ENCODE results near the gene C14orf39.
"Not testable (repeated sequence)": the region's sequence is repeated elsewhere in the genome, so short reads cannot be mapped to it uniquely, and the experiment has no call there.

C14orf39 gene

DNA sequence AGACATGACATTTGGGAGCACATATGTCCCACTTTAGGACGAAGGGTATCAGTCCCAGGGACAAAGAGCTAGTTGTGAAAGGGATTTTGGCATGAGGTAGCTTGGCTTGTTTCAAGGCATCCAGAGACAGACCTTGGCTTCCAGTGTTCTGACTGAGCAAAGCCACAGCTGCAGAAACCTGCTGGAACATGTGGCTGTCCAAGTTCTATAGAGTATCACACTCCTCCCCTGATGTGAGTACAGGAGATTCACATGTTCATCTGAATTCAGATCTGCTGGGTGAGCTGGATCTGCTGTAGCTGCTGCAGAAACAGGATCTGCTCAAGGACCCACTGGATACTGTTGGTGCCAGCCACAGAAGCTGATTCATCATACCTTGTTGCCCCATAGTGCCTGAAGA is 10.1 kb upstream of the C14orf39 start:
- no peak for DNase-seq (ENCODE audit: low read depth in 2 of 2)

GRCh38 chr14:60490270-60490669 is 4.4 kb upstream of the C14orf39 start:
- DNase-seq (ENCODE audit: low read depth in 2 of 2), result no peak

DNA sequence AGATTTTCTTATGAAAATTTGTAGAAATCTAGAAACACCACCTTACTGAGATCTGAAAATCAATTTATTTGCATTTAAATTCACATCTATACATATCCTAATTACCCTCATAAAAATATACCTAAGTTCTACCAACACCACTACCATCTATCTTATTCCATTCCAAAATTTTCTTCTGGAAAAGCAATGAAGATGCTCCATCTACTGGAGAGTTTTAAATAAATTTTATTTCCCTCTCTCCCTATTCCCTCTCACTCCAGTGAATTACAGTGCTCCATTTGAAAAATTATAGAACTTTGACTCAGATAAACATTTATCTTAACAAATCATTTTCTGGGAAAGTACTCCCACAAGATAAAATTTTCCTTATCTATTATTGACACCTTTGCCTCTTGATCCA is 2.3 kb upstream of the C14orf39 start:
- DNase-seq (ENCODE audit: low read depth in 2 of 2), result no peak

GRCh38 chr14:60487211-60487610 is 1.3 kb upstream of the C14orf39 start:
- no peak for DNase-seq (ENCODE audit: low read depth in 2 of 2)

- DNase-seq (ENCODE audit: low read depth in 2 of 2), result no peak
These were observed 736 bp downstream of the C14orf39 start for GRCh38 chr14:60485057-60485597.

DNA sequence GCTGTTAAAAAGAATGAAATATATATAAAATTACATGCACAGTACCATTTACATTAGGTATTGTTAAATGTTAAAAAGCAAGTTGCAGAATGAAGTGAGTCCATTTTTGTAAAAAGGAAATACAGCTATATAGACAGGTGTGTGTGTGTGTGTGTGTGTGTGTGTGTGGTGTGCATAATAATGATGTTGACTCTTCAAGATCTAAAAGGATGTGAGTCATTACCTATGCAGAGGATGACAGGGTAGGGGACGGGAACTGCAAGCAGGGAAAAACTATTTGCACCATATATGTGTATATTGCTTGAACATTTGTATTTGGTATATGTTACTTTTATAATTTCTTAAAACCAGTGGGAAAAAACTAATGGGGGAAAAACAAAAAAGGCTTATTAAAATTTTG is 3.1 kb downstream of the C14orf39 start:
- DNase-seq (ENCODE audit: low read depth in 2 of 2), result no peak

GRCh38 chr14:60480248-60480647 is 5.6 kb downstream of the C14orf39 start:
- not testable (repeated sequence) for DNase-seq (ENCODE audit: low read depth in 2 of 2)

GRCh38 chr14:60455875-60456274 is 30.0 kb downstream of the C14orf39 start:
- DNase-seq (ENCODE audit: low read depth in 2 of 2), result no peak

GRCh38 chr14:60430276-60430675 is 55.6 kb downstream of the C14orf39 start:
- DNase-seq (ENCODE audit: low read depth in 2 of 2), result no peak

DNA sequence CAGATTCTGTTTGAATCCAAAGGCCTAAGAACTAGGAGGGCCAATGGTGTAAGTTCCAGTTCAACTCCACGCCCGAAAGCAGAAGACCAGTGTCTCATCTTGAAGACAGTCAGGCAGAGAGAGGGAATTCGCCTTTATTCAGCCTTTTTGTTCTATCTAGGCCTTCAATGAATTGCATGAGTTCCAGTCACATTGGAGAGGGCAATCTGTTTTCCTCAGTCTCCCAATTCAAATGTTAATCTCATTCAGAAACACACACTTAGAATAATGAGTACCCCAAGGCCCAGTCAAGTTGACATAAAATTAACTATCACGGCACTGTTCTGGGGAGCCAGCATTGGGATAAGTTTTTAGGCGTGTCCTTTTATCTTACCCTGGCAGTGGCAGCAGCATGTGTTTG is 65.8 kb downstream of the C14orf39 start:
- no peak for DNase-seq (ENCODE audit: low read depth in 2 of 2)

DNA sequence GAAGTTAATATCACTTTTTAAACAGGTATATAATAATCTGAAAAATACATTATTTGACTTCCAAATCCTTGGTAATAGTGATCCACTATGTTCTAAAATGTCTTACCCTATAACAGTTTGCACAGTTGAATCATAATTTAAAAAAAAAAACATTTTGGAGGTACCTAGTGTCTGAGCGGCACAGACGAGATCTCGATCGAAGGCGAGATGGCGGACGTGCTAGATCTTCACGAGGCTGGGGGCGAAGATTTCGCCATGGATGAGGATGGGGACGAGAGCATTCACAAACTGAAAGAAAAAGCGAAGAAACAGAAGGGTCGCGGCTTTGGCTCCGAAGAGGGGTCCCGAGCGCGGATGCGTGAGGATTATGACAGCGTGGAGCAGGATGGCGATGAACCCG is 88.3 kb downstream of the C14orf39 start:
- not testable (repeated sequence) for DNase-seq (ENCODE audit: low read depth in 2 of 2)

- no peak for DNase-seq (ENCODE audit: low read depth in 2 of 2)
These were observed 89.0 kb downstream of the C14orf39 start for GRCh38 chr14:60396718-60397343.
